H9 (cell line): ENCODE data around the gene ADAM17. TPM values are rescaled to one million over a fixed set of nuclear protein-coding genes. Genes with fewer than 3 reads are reported as not detected.

Experiments used
- DNase-seq: peaks from one replicate; pipeline ENCODE4 v3.0.0-alpha.2; 2017
- H2AFZ ChIP-seq: one replicate; pipeline ENCODE4 v1.6.1; 2013; ENCODE audit warnings: mild to moderate bottlenecking, low read length, control low read depth, moderate library complexity
- H2AK5ac ChIP-seq: 2 replicates; pipeline ENCODE4 v1.6.1; 2013; ENCODE audit warnings: low read length, control low read depth, mixed read lengths; ENCODE audit not compliant: insufficient read length
- H2BK120ac ChIP-seq: one replicate; pipeline ENCODE4 v1.6.1; 2013; ENCODE audit warnings: low read depth, mild to moderate bottlenecking, low read length, control low read depth, inconsistent platforms; ENCODE audit not compliant: poor library complexity, severe bottlenecking
- H2BK12ac ChIP-seq: 2 replicates; pipeline ENCODE4 v1.6.1; 2013; ENCODE audit warnings: low read length, control low read depth, mixed read lengths, low read depth; ENCODE audit not compliant: insufficient read length
- H2BK15ac ChIP-seq: 2 replicates; pipeline ENCODE4 v1.6.1; 2013; ENCODE audit warnings: low read depth, low read length, control low read depth
- H2BK20ac ChIP-seq: one replicate; pipeline ENCODE4 v1.6.1; 2013; ENCODE audit warnings: low read depth, mild to moderate bottlenecking, low read length, control low read depth, inconsistent platforms; ENCODE audit not compliant: poor library complexity, severe bottlenecking
- H2BK5ac ChIP-seq: 2 replicates; pipeline ENCODE4 v1.6.1; 2013; ENCODE audit warnings: low read length, control low read depth, mixed read lengths; ENCODE audit not compliant: insufficient read length
- H3K14ac ChIP-seq: 2 replicates; pipeline ENCODE4 v1.6.1; 2013; ENCODE audit warnings: low read length, control low read depth; ENCODE audit not compliant: insufficient read depth
- H3K18ac ChIP-seq: 2 replicates; pipeline ENCODE4 v1.6.1; 2013; ENCODE audit warnings: low read depth, mild to moderate bottlenecking, mixed read lengths, low read length, control low read depth; ENCODE audit not compliant: insufficient read length
- H3K23ac ChIP-seq: 2 replicates; pipeline ENCODE4 v1.6.1; 2013; ENCODE audit warnings: low read length, control low read depth, mixed read lengths, low read depth; ENCODE audit not compliant: insufficient read length
- H3K23me2 ChIP-seq: 2 replicates; pipeline ENCODE4 v1.6.1; 2013; ENCODE audit warnings: low read depth, mild to moderate bottlenecking, mixed read lengths, low read length, control low read depth; ENCODE audit not compliant: insufficient read length, poor library complexity, severe bottlenecking
- H3K27ac ChIP-seq: 2 replicates; pipeline ENCODE4 v1.5.1; 2013; ENCODE audit warnings: low read length, control low read depth, mixed read lengths, low read depth; ENCODE audit not compliant: insufficient read length
- H3K27me3 ChIP-seq: 2 replicates; pipeline ENCODE4 v1.6.1; 2013; ENCODE audit warnings: low read length, control low read depth, inconsistent platforms; ENCODE audit not compliant: insufficient read depth
- H3K4ac ChIP-seq: 2 replicates; pipeline ENCODE4 v1.6.1; 2013; ENCODE audit warnings: low read depth, mild to moderate bottlenecking, control low read depth, inconsistent platforms, low read length, moderate library complexity
- H3K4me1 ChIP-seq: 2 replicates; pipeline ENCODE4 v1.6.1; 2013; ENCODE audit warnings: low read length, control low read depth, inconsistent platforms; ENCODE audit not compliant: insufficient read depth
- H3K4me2 ChIP-seq: 2 replicates; pipeline ENCODE4 v1.6.1; 2013; ENCODE audit warnings: low read length, control low read depth, mixed read lengths; ENCODE audit not compliant: insufficient read length, insufficient read depth
- H3K56ac ChIP-seq: 2 replicates; pipeline ENCODE4 v1.6.1; 2013; ENCODE audit warnings: low read depth, mild to moderate bottlenecking, mixed read lengths, low read length, control low read depth; ENCODE audit not compliant: insufficient read length
- H3K79me1 ChIP-seq: 2 replicates; pipeline ENCODE4 v1.6.1; 2013; ENCODE audit warnings: low read depth, mild to moderate bottlenecking, moderate library complexity, low read length, control low read depth, inconsistent platforms; ENCODE audit not compliant: insufficient read depth, poor library complexity, severe bottlenecking
- H3K79me2 ChIP-seq: 2 replicates; pipeline ENCODE4 v1.6.1; 2013; ENCODE audit warnings: low read length, control low read depth, inconsistent platforms; ENCODE audit not compliant: insufficient read depth
- H3K9ac ChIP-seq: 2 replicates; pipeline ENCODE4 v1.6.1; 2013; ENCODE audit warnings: low read length, control low read depth, mixed read lengths; ENCODE audit not compliant: insufficient read length; ENCODE audit errors: extremely low read depth
- H3K9me3 ChIP-seq: one replicate; pipeline ENCODE4 v1.6.1; 2013; ENCODE audit warnings: low read depth, low read length, inconsistent platforms; ENCODE audit not compliant: control insufficient read depth
- H3T11ph ChIP-seq: one replicate; pipeline ENCODE4 v1.6.1; 2013; ENCODE audit warnings: mild to moderate bottlenecking, low read length, control low read depth, inconsistent platforms
- H4K20me1 ChIP-seq: one replicate; pipeline ENCODE4 v1.6.1; 2013; ENCODE audit not compliant: control insufficient read depth, insufficient read length, insufficient read depth
- H4K5ac ChIP-seq: 2 replicates; pipeline ENCODE4 v1.6.1; 2013; ENCODE audit warnings: low read depth, mild to moderate bottlenecking, mixed read lengths, low read length, control low read depth; ENCODE audit not compliant: insufficient read length
- H4K8ac ChIP-seq: replicated peaks from 2 replicates; pipeline ENCODE4 v1.6.1; 2013; ENCODE audit warnings: low read length, control low read depth, mixed read lengths, low read depth; ENCODE audit not compliant: insufficient read length
- H4K91ac ChIP-seq: 2 replicates; pipeline ENCODE4 v1.6.1; 2013; ENCODE audit warnings: low read depth, mild to moderate bottlenecking, moderate library complexity, mixed read lengths, low read length, control low read depth; ENCODE audit not compliant: insufficient read length
- H3K27ac Mint-ChIP-seq, 3 experiments: 2 replicates in 2 of 3; 3 replicates in 1 of 3; pipeline ENCODE4 v1.8.0; 2020 to 2021; ENCODE audit warnings: mixed read lengths in 3 of 3, mild to moderate bottlenecking in 1 of 3, moderate library complexity in 1 of 3
- H3K27me3 Mint-ChIP-seq: 2 replicates; pipeline ENCODE4 v1.8.0; 2021; ENCODE audit warnings: low read depth, mild to moderate bottlenecking, moderate library complexity, mixed read lengths
- H3K36me3 Mint-ChIP-seq, 3 experiments: 2 replicates in 2 of 3; 3 replicates in 1 of 3; pipeline ENCODE4 v1.8.0; 2020 to 2021; ENCODE audit warnings: low read depth in 3 of 3, mixed read lengths in 3 of 3; ENCODE audit not compliant: insufficient read depth in 1 of 3
- H3K4me1 Mint-ChIP-seq, 2 experiments: 2 replicates each; pipeline ENCODE4 v1.8.0; 2020; ENCODE audit warnings: mixed read lengths in 2 of 2
- H3K4me3 Mint-ChIP-seq, 2 experiments: 2 replicates in 1 of 2; 3 replicates in 1 of 2; pipeline ENCODE4 v1.8.0; 2020 to 2021; ENCODE audit warnings: mild to moderate bottlenecking in 2 of 2, mixed read lengths in 2 of 2, moderate library complexity in 1 of 2
- H3K9me3 Mint-ChIP-seq, 2 experiments: 2 replicates in 1 of 2; 3 replicates in 1 of 2; pipeline ENCODE4 v1.8.0; 2020; ENCODE audit warnings: mild to moderate bottlenecking in 2 of 2, mixed read lengths in 2 of 2, moderate library complexity in 1 of 2
- CTCF ChIP-seq: fragments of 200-600 bp; sonication (generic); conservative IDR thresholded peaks from 3 replicates; pipeline ENCODE4 v1.8.0; 2021; ENCODE audit warnings: antibody characterized with exemption, mild to moderate bottlenecking
- WGBS: extraction: QIAGEN DNeasy Blood & Tissue Kit; methylation state at CpG from one replicate; pipeline ENCODE4 v1.1.7; 2013; ENCODE audit warnings: missing lambda C conversion rate, low lambda C conversion rate, mixed read lengths; ENCODE audit not compliant: insufficient read length; ENCODE audit errors: extremely low coverage; 5-methylcytosine and 5-hydroxymethylcytosine counted together
- total RNA-seq: library from RNA; stranded (reverse); gene quantifications from 2 replicates; pipeline ENCODE4 v1.2.1, GENCODE V29; 2021

The ADAM17 gene
- total RNA-seq, 1 experiment from 2014 or later: 26.3 TPM

- peaks cover 2 to 9% of the 10 kb centered on the region in 2 experiments; a peak in 2 of 4 replicates for H3K4me1 Mint-ChIP-seq
- H3K4me3 Mint-ChIP-seq: no peak overlapping the region
- no peak overlapping the region for H3T11ph ChIP-seq
- H4K20me1 ChIP-seq: no peaks in the 10 kb centered on the region
- no peak overlapping the region for H2AK5ac ChIP-seq
- no peak overlapping the region for H2BK15ac ChIP-seq
- H3K36me3 Mint-ChIP-seq: peaks cover 21 to 55% (median 47%) of the 10 kb centered on the region in 3 experiments; a peak in 6 of 7 replicates
- no peak overlapping the region for H2BK12ac ChIP-seq
- H3K23me2 ChIP-seq: no peaks in the 10 kb centered on the region
- no peak overlapping the region for H3K23ac ChIP-seq
- H2BK120ac ChIP-seq: no peak overlapping the region
- H4K91ac ChIP-seq: no peak overlapping the region
- no peak overlapping the region for H3K27ac ChIP-seq
- no peak overlapping the region for H2BK5ac ChIP-seq
- H4K8ac ChIP-seq: no peak overlapping the region
- H3K27me3 Mint-ChIP-seq: no peaks in the 10 kb centered on the region
- no peaks in the 10 kb centered on the region for H3K4me1 ChIP-seq
- no peak for TF ChIP-seq CTCF
- no CpG with 5 or more reads among the region's 3 CpGs for WGBS
- no peaks in the 10 kb centered on the region for H3K79me1 ChIP-seq
- no peak overlapping the region for H3K9ac ChIP-seq
- H3K27me3 ChIP-seq: no peaks in the 10 kb centered on the region
- no peak overlapping the region for H3K56ac ChIP-seq
- no peaks in the 10 kb centered on the region for H3K9me3 Mint-ChIP-seq
- no peaks in the 10 kb centered on the region for H3K9me3 ChIP-seq
- H2BK20ac ChIP-seq: no peak overlapping the region
- no peak overlapping the region for H3K4me2 ChIP-seq
- H4K5ac ChIP-seq: no peak overlapping the region
- peaks cover 7% of the 10 kb centered on the region; the same call in 1 of the 2 replicates for H3K79me2 ChIP-seq
- H3K27ac Mint-ChIP-seq: no peak overlapping the region
- no peak overlapping the region for H3K18ac ChIP-seq
- H3K14ac ChIP-seq: no peak overlapping the region
- DNase-seq: no peak
- no peak overlapping the region for H2AFZ ChIP-seq
- H3K4ac ChIP-seq: no peak overlapping the region
Measured at GRCh38 chr2:9590641-9591040, 35.0 kb upstream of the ADAM17 start.
